T1000 (cell line): Measurements from ENCODE around the gene RRP1B.
"Not testable (repeated sequence)": the region's sequence is repeated elsewhere in the genome, so short reads cannot be mapped to it uniquely, and the experiment has no call there.

Experiments used
- DNase-seq: peaks from one replicate; lab custom pipeline; 2025; ENCODE audit warnings: mixed read lengths; lab: John Stamatoyannopoulos, UW

The RRP1B gene

DNA sequence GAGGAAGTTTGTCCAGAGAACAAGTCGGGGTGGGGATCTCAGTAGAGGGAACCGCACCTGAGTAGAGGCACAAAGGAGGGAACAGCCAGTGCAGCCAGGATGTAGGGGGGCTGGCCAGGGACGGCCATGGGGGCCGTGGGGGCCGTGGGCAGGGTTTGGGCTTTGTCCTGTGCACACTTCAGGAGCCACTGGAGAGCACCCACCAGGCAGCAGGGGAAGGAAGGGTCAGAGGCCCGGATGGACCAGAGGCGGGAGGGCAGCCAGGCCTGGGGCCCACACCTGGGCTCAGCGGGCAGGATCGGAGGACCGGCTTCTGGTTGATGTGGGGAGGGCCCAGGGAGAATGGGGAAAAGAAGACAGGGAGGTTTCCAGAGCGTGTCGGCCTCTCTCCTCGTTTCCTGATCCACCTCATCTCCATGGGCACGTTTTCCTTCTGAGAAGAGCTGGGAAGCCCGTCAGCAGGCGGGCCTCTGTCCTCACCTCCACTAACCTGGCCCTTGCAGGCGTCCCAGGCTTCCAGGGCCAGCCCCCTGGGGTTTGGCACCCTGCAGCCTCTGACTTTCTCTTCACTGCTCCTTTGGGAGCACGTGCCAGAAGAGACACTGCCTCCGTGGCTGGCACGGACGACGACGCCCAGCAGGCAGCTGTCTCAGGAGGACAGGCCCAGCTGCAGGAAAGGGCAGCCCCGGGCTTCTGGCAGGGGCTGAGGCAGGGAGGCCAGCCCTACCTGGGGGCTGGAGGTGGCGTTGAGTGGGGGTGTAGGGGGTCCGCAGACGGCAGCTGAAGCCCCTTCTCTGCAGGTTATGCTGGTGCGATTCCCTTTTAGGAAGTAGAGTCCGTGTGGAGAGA, 42.8 kb downstream of the RRP1B start:
- DNase-seq = no peak

DNA sequence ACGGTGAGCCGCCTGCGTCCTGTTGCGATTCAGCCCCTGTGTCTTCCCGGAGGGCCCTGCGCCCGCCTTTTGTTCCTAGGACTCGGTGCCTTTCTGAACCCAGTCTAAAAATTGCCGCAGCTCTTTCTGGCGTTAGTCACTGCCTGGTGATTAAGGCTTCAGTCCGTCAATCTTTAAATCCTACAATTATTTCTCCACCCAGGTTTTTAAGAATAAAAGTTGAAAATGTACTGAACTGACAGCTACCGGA, 43.4 kb downstream of the RRP1B start:
- DNase-seq = no peak

DNA sequence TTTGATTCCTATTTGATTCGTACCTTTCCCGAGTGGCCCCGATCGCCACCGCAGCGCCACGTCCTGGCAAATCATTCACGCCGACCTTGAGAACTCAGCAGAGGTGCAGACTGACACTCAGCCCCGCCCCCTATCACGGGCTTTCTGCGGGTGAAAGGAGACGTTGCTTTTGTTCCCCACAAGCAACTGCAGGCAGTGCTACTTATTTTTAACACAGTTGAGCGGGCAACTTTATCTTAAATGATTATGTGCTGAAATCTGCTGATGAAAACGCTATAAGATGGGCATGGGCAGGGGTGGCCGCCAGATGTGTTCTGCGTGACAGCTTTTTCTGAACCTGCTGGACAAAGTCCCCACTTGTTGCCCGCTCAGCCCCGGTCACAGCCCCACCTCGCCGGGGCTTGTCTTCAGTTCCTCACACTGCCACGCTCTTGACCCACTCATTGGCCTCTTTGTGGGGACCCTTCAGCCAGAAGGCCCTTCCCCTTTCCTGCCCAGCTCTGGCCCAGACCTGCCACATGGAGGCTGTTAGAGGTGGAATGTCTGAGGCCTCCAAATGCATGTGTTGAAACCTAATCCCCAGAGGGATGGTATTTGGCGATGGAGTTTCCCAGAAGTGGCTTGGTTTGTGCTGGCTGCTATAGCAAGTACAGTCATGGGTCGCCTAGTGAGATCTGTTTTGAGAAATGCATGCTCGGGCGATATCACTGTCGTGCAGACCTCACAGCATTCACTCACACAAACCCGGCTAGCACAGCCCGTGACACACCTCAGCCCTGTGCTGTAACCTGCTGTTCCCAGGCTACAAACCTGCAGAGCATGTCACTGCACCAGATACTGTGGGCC, 43.9 kb downstream of the RRP1B start:
- DNase-seq = no peak

DNA sequence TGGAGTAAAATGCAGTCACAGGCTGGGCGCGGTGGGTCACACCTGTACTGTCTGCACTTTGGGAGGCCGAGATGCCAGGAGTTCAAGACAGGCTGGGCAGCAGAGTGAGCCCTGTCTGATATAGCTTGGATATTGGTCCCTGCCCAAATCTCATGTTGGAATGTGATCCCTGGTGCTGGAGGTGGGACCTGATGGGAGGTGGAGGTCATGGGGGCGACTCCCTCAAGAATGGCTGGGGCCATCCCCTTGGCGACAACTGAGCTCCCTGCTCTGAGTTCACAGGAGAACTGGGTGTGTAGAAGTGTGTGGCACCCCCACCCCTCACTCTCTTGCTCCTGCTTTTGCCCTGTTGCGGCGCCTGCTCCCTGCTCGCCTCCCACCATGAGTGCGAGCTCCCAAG, 48.1 kb downstream of the RRP1B start:
- DNase-seq = no peak

- no peak for DNase-seq
These were observed 49.5 kb downstream of the RRP1B start for GRCh38 chr21:43708745-43709381.

DNA sequence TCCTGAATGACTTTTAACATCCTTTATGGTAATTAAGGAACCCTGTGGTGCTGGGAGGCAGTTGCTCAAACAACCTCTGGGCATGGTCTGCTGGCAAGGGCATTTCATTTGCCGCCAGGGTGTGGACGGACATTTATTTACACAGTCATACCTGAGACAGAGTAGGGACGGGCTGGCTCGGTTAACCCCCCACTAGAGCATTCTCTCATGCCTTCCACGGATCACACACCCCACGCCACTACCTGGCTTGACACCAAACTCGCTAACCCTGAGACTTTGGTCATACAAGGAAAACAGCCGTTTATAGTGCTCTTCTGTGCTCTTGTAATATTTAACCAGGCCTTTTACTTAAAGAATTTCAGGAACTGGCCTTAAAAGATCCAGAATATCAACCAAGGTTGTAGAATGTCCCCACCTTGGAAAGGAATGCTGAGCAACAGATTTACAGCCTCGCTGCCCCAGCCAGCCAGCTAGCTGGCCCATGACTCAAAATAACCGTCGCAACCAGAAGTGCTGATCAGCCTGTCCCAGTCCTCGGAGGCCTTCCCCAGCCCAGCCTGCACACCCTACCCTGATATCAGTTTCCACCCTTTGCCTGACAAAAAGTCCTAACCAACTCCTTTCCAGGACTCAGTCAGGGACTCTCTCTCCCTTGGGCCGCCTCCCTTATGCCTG, 53.0 kb downstream of the RRP1B start:
- peak; percentile 16 for DNase-seq

DNA sequence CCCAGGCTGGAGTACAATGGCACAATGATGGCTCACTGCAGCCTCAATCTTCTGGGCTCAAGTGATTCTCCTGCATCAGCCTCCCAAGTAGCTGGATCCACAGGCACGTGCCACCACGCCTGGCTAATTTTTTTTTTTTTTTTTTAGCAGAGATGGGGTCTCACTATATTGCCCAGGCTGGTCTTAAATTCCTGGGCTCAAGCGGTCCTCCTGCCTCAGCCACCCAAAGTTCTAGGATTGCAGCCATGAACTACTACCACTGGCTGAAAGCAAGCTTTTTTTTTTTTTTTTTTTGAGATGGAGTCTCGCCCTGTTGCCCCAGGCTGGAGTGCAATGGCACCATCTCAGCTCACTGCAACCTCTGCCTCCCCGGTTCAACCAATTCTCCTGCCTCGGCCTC, 53.8 kb downstream of the RRP1B start:
- DNase-seq = not testable (repeated sequence)

DNA sequence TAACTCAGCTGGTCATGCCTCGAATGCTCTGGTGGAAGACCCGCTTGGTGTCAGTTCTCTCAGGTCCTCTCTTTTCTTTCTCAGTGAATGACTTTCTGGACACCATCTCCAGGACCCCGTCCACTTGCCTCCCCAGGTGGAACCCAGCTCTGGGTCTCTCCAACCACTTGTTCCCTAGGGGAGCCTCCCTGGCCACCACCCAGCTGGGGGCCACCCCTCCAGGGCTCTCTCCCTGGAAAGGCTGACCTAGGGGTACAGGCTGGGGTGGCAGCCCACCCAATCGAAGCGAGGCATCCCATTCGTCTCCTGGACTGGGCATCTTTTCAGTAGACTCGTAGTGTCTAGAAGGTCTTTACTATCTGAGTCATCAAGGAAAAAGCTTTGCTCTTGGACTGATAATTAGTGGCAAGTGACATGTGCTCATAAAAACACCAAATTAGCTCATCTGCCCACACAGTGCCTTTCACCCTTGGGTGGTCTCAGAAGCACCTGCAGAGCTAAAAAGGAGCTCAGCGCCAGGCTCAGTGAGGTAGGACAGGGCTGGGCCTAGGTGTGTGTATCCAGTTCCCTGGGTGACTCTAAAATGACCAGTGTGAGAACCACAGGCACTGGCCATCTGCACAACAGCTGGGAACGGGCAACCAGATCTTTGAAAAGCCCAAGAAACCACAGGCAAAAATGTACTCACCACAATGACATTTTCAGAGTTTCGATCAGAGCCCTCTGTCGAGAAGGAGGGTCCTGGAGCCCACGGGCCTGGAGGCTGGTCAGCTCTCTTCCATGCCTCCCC, 57.2 kb downstream of the RRP1B start:
- no peak for DNase-seq

GRCh38 chr21:43717166-43717853, 58.0 kb downstream of the RRP1B start:
- DNase-seq = no peak

GRCh38 chr21:43717967-43718871, 58.9 kb downstream of the RRP1B start:
- no peak for DNase-seq

- peak; percentile 65 for DNase-seq
These were observed 59.8 kb downstream of the RRP1B start, which contains the start of gene PDXK for GRCh38 chr21:43718872-43719747. PDXK (plus strand) TSS chr21:43719129; CDS start chr21:43719295, 166 bp downstream.

DNA sequence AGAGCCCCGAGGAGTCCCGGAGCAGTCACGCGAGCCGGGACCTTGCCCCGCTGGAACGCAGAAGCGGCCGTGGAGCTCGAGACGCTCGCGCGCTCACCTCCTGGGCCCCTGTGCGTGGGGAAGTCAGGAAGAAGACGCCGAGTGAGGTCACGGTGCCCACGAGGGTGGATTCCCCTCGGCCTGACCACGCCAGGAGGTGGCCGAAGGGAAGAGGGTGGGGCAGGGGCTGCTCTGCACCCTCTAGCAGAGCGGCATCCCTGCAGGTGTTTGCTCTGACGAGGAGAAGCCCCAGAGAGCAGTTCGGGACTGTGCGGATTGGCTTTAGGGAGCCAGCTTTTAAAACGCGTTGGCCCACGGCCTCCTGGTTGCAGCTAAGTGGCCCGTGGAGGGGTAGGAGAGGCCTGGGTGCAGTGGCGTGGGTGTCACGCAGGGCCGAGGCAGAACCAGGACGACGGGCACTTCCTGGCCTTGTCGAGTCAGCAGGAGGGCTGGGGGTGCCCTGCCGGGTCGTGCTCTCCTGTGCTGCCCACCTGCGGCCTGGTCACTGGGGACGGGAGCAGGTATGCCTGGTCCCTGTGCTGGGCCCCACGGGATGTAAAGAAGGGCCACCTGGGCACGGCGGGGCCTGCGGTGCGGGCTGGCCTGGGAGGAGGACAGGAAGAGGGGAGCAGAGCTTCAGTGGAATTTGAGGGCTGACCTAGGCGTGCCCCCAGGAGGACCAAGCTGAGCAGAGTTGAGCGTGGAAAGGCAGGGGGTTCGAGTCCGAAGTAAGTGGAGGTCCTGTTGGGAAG, 60.6 kb downstream of the RRP1B start:
- no peak for DNase-seq

GRCh38 chr21:43720539-43721166, 61.3 kb downstream of the RRP1B start:
- DNase-seq = no peak

GRCh38 chr21:43721206-43721605, 61.8 kb downstream of the RRP1B start:
- DNase-seq = no peak

GRCh38 chr21:43721939-43722338, 62.6 kb downstream of the RRP1B start:
- no peak for DNase-seq

GRCh38 chr21:43723648-43724047, 64.3 kb downstream of the RRP1B start:
- no peak for DNase-seq
